ENCODE data around the gene TMEM154.
A peak's percentile ranks its signal among the peaks of the same experiment; 100 is the strongest.

TMEM154 gene

GRCh38 chr4:152687974-152688599 is 8.3 kb upstream of the TMEM154 start:
- no peaks in the 10 kb centered on the region for H4K20me1 ChIP-seq
- H3K9me3 ChIP-seq (replicated peaks in 1 of 11) = no peaks in the 10 kb centered on the region
- no peaks in the 10 kb centered on the region for H3K36me3 ChIP-seq
- no peak overlapping the region for H3K27ac ChIP-seq
- H3K27me3 ChIP-seq = no peaks in the 10 kb centered on the region
- no peak overlapping the region for H3K9ac ChIP-seq
- no peak overlapping the region for H3K4me2 ChIP-seq
- peaks cover 0 to 6% (median 2%) of the 10 kb centered on the region in 10 experiments; a peak in 3 of 20 replicates for H3K4me1 ChIP-seq
- no peak for TF ChIP-seq Cebpa-rat (IDR thresholded peaks at IDR 0.05)
- no peak overlapping the region for H3K4me3 ChIP-seq

- no peak for TF ChIP-seq Cebpa-rat (IDR thresholded peaks at IDR 0.05)
Measured at GRCh38 chr4:152686452-152687013, 6.7 kb upstream of the TMEM154 start.

GRCh38 chr4:152684587-152684986 is 4.8 kb upstream of the TMEM154 start:
- Histone ChIP-seq H3K9ac (no peak overlapping the region), H3K9me3 (replicated peaks in 1 of 11) (no peaks in the 10 kb centered on the region), H3K36me3 (no peaks in the 10 kb centered on the region), H3K27me3 (peaks cover 0 to 9% (median 0%) of the 10 kb centered on the region in 11 experiments; a peak in 6 of 22 replicates), H3K4me3 (no peak overlapping the region), H3K4me2 (no peak overlapping the region), H3K27ac (no peak overlapping the region), H4K20me1 (no peaks in the 10 kb centered on the region), H3K4me1 (peaks cover 0 to 19% (median 12%) of the 10 kb centered on the region in 10 experiments; a peak in 17 of 20 replicates)
- no peak for TF ChIP-seq Cebpa-rat (IDR thresholded peaks at IDR 0.05)

More at GRCh38 chr4:152686452-152687013, 6.7 kb upstream of the TMEM154 start:
- Histone ChIP-seq H4K20me1 (no peaks in the 10 kb centered on the region), H3K4me3 (no peak overlapping the region), H3K9ac (no peak overlapping the region), H3K27ac (no peak overlapping the region), H3K4me1 (peaks cover 0 to 6% (median 2%) of the 10 kb centered on the region in 10 experiments; a peak in 3 of 20 replicates), H3K27me3 (no peaks in the 10 kb centered on the region), H3K9me3 (replicated peaks in 1 of 11) (no peaks in the 10 kb centered on the region), H3K36me3 (no peaks in the 10 kb centered on the region), H3K4me2 (no peak overlapping the region)

- H3K4me3 ChIP-seq = no peak overlapping the region
- no peaks in the 10 kb centered on the region for H4K20me1 ChIP-seq
- H3K36me3 ChIP-seq = no peaks in the 10 kb centered on the region
- H3K9ac ChIP-seq = no peak overlapping the region
- no peak for TF ChIP-seq Cebpa-rat (IDR thresholded peaks at IDR 0.05)
- peaks cover 0 to 13% (median 0%) of the 10 kb centered on the region in 11 experiments; a peak in 9 of 22 replicates for H3K27me3 ChIP-seq
- peaks cover 5 to 25% (median 17%) of the 10 kb centered on the region in 10 experiments for H3K4me1 ChIP-seq
- H3K9me3 ChIP-seq (replicated peaks in 1 of 11) = no peaks in the 10 kb centered on the region
- H3K27ac ChIP-seq = no peak overlapping the region
- peak overlapping the region in 3 of 11 experiments; percentile 2 to 25 (median 11); a peak in 1 of 22 replicates for H3K4me2 ChIP-seq
Measured at GRCh38 chr4:152684007-152684406, 4.2 kb upstream of the TMEM154 start.

- peaks cover 11 to 30% (median 22%) of the 10 kb centered on the region in 10 experiments for H3K4me1 ChIP-seq
- H3K27me3 ChIP-seq = peaks cover 0 to 21% (median 4%) of the 10 kb centered on the region in 11 experiments; a peak in 10 of 22 replicates
- no peaks in the 10 kb centered on the region for H3K9me3 ChIP-seq (replicated peaks in 1 of 11)
- no peak overlapping the region for H3K9ac ChIP-seq
- no peak for TF ChIP-seq Cebpa-rat (IDR thresholded peaks at IDR 0.05)
- H4K20me1 ChIP-seq = no peaks in the 10 kb centered on the region
- H3K27ac ChIP-seq = no peak overlapping the region
- H3K4me2 ChIP-seq = no peak overlapping the region
- H3K36me3 ChIP-seq = no peaks in the 10 kb centered on the region
- no peak overlapping the region for H3K4me3 ChIP-seq
Measured at GRCh38 chr4:152682143-152682941, 2.5 kb upstream of the TMEM154 start.

GRCh38 chr4:152680988-152681603 is 1.3 kb upstream of the TMEM154 start:
- Histone ChIP-seq H3K4me3 (no peak overlapping the region), H3K9ac (no peak overlapping the region), H4K20me1 (no peaks in the 10 kb centered on the region), H3K27me3 (peaks cover 0 to 21% (median 4%) of the 10 kb centered on the region in 11 experiments; a peak in 10 of 22 replicates), H3K4me1 (peaks cover 11 to 30% (median 22%) of the 10 kb centered on the region in 10 experiments), H3K36me3 (no peaks in the 10 kb centered on the region), H3K9me3 (replicated peaks in 1 of 11) (no peaks in the 10 kb centered on the region), H3K27ac (no peak overlapping the region), H3K4me2 (peak overlapping the region in 6 of 11 experiments; percentile 84 to 97 (median 93); a peak in 7 of 22 replicates)
- TF ChIP-seq Cebpa-rat (IDR thresholded peaks at IDR 0.05) = no peak

- Histone ChIP-seq H3K27me3 (peaks cover 0 to 21% (median 4%) of the 10 kb centered on the region in 11 experiments; a peak in 10 of 22 replicates), H3K9me3 (replicated peaks in 1 of 11) (no peaks in the 10 kb centered on the region), H3K4me3 (peak overlapping the region in 8 of 10 experiments; percentile 55 to 73 (median 64); a peak in 13 of 20 replicates), H3K27ac (no peak overlapping the region), H3K36me3 (no peaks in the 10 kb centered on the region), H3K9ac (peak overlapping the region in 2 of 11 experiments; percentile 76 to 82; a peak in 4 of 22 replicates), H3K4me2 (peak overlapping the region; percentile 84 to 97 (median 92)), H4K20me1 (no peaks in the 10 kb centered on the region), H3K4me1 (peaks cover 11 to 29% (median 20%) of the 10 kb centered on the region in 10 experiments)
- no peak for TF ChIP-seq Cebpa-rat (IDR thresholded peaks at IDR 0.05)
Measured at GRCh38 chr4:152678841-152679240, 956 bp downstream of the TMEM154 start.

GRCh38 chr4:152677117-152677516 is 2.7 kb downstream of the TMEM154 start:
- Histone ChIP-seq H3K27ac (no peak overlapping the region), H3K27me3 (peaks cover 0 to 21% (median 4%) of the 10 kb centered on the region in 11 experiments; a peak in 10 of 22 replicates), H3K9me3 (replicated peaks in 1 of 11) (no peaks in the 10 kb centered on the region), H3K9ac (no peak overlapping the region), H3K4me3 (no peak overlapping the region), H3K36me3 (no peaks in the 10 kb centered on the region), H3K4me1 (peaks cover 11 to 25% (median 20%) of the 10 kb centered on the region in 10 experiments), H4K20me1 (no peaks in the 10 kb centered on the region), H3K4me2 (no peak overlapping the region)
- no peak for TF ChIP-seq Cebpa-rat (IDR thresholded peaks at IDR 0.05)

Measured in BLaER1 treated with 17β-estradiol and CSF1 and Interleukin-3, amounts not matched to agents 10 nM and 100 nM (cell line).